ENCODE data around the gene FOXC1. TPM values are rescaled to one million over a fixed set of nuclear protein-coding genes. Genes with fewer than 3 reads are reported as not detected.

FOXC1 gene
- total and polyA plus RNA-seq, 2 donors (not counting 1 experiment from before 2014, with no cell fraction given), result 0.04 to 0.52 TPM

DNA sequence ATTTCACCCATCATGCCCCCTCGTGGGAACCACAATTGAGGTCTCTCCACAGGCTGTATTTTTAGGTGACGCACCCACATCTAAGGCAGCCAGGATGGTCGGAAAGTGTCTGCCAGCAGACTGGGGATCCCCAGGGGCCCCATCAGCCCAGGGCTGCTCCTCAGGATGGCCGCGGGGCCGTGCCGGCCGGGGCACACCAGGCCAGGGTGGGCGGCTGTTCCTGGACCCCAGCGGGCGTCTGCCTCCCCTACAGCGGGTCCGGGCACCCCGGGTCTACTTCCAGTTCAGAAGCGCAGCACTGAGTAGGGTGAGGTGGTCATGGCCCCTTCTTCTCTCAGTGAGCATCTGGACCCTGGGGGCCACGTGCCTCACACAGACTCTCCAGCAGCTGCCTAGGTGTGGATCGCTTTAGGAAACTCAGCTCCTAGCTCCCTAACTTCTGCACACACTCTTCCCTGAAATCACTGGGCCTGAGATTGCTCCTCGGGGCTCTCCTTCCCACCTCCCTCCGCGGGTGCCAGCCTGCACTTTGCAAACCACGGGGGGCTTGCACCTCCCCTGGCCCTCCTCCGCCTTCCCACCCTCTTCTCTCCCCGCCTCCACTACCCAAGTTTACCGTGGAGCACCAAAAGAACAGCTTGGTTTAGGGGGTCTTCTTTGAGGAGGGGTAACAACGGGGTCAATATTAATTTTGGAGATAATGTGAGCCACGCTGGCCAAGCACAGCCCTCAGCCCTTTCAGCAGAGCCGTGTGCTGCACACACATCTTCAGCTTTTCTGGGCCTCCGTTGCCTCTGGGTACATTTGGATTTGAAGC, 14.2 kb upstream of the FOXC1 start:
- Mint-ChIP-seq H3K4me3 (no peak overlapping the region), H3K4me1 (no peaks in the 10 kb centered on the region), H3K27ac (no peak overlapping the region), H3K9me3 (ENCODE audit: insufficient read depth) (no peaks in the 10 kb centered on the region), H3K27me3 (peaks cover 52% of the 10 kb centered on the region)
- ChIA-PET POLR2A (no interaction called here), CTCF (interaction anchor here (0.7 to 10.4 kb wide), 26 partner anchors 8 to 1155 kb away, joined by 3 to 143 read pairs (median 8); partner anchors contain the start of gene MYLK4)
- Histone ChIP-seq H4K20me1 (ENCODE audit: control insufficient read depth, insufficient read depth, low read length, poor library complexity, severe bottlenecking) (no peaks in the 10 kb centered on the region), H3K4me2 (replicated peaks; ENCODE audit: low read depth, low read length, poor library complexity, severe bottlenecking) (no peak overlapping the region), H3K9me3 (ENCODE audit: control extremely low read depth in 1 of 3, control insufficient read depth in 2 of 3, insufficient read depth in 1 of 3, low read length in 2 of 3) (no peaks in the 10 kb centered on the region), H3K27ac (ENCODE audit: low read length in 2 of 2) (no peak overlapping the region), H3K27me3 (replicated peaks in 1 of 4; ENCODE audit: control extremely low read depth in 1 of 4, control insufficient read depth in 3 of 4, insufficient read depth in 4 of 4, low read length in 3 of 4) (peaks cover 0 to 30% (median 14%) of the 10 kb centered on the region in 4 experiments), H3K36me3 (replicated peaks in 1 of 2; ENCODE audit: control extremely low read depth in 1 of 2, control insufficient read depth in 1 of 2, extremely low read depth in 1 of 2, insufficient read depth in 2 of 2, low read length in 1 of 2) (no peaks in the 10 kb centered on the region), H3K9ac (ENCODE audit: low read length) (no peak overlapping the region), H3K4me3 (ENCODE audit: control extremely low read depth in 1 of 5, extremely low read depth in 1 of 5, insufficient read depth in 1 of 5, low read depth in 2 of 5, low read length in 4 of 5) (no peak overlapping the region), H3K4me1 (ENCODE audit: control insufficient read depth in 2 of 2, insufficient read depth in 2 of 2, low read length in 2 of 2) (peaks cover 3 to 5% of the 10 kb centered on the region in 2 donors), H3K79me2 (ENCODE audit: control insufficient read depth, insufficient read depth, low read length) (no peaks in the 10 kb centered on the region), H2AFZ (ENCODE audit: insufficient read depth, low read depth, low read length, poor library complexity, severe bottlenecking) (no peak overlapping the region)
- intact Hi-C loops (cut with micrococcal nuclease), result loop anchor here (1.0 to 2.0 kb wide), 7 partner anchors 509 to 1155 kb away; partner anchors contain the start of gene MYLK4
- WGBS (ENCODE audit: insufficient coverage), result 79% methylated on average over 18 of the region's 28 CpGs
- ATAC-seq (ENCODE audit: low read depth), result no peak
- no peak for DNase-seq
- TF ChIP-seq, protein P1, sequence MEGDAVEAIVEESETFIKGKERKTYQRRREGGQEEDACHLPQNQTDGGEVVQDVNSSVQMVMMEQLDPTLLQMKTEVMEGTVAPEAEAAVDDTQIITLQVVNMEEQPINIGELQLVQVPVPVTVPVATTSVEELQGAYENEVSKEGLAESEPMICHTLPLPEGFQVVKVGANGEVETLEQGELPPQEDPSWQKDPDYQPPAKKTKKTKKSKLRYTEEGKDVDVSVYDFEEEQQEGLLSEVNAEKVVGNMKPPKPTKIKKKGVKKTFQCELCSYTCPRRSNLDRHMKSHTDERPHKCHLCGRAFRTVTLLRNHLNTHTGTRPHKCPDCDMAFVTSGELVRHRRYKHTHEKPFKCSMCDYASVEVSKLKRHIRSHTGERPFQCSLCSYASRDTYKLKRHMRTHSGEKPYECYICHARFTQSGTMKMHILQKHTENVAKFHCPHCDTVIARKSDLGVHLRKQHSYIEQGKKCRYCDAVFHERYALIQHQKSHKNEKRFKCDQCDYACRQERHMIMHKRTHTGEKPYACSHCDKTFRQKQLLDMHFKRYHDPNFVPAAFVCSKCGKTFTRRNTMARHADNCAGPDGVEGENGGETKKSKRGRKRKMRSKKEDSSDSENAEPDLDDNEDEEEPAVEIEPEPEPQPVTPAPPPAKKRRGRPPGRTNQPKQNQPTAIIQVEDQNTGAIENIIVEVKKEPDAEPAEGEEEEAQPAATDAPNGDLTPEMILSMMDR (IDR thresholded peaks at IDR 0.05), result no peak

DNA sequence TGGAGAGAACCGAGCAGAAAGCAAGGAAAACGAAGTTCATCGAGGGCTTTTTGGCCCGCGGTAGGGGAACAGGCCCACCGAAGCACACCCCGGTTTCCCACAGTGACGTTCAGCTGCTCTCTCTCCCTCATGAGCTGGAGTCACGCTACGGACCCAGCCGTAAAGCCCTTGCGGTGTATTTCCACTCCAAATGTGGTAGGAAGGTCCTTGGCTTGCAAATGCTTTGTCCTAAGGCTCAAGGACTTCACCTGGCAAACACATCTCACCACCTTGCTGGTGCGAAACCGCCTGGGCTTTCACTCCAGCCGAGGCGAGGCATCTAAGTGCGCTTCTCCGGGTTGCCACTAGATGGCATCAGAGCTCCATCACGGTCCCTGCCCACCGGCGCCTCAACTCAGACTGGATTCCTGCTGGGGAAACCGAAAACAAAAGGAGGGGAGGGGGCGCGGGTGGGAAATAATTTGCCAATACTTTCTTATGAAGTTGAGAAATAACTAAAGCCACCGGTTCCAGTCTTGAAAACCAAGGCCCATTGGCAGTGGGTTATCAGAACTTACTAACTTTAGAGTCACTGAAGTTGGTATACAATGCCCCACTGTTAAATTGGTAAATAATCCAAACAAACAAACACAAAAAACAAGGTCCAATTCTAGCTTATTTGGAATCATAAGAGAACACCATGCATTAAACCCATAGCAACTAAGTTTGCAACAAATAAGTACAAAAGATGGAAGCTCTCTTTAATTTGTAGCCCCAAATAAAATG, 13.4 kb upstream of the FOXC1 start:
- Histone ChIP-seq H4K20me1 (ENCODE audit: control insufficient read depth, insufficient read depth, low read length, poor library complexity, severe bottlenecking) (no peaks in the 10 kb centered on the region), H3K4me1 (ENCODE audit: control insufficient read depth in 2 of 2, insufficient read depth in 2 of 2, low read length in 2 of 2) (peaks cover 3 to 5% of the 10 kb centered on the region in 2 donors), H3K27ac (ENCODE audit: low read length in 2 of 2) (no peak overlapping the region), H3K36me3 (replicated peaks in 1 of 2; ENCODE audit: control extremely low read depth in 1 of 2, control insufficient read depth in 1 of 2, extremely low read depth in 1 of 2, insufficient read depth in 2 of 2, low read length in 1 of 2) (no peaks in the 10 kb centered on the region), H3K27me3 (replicated peaks in 1 of 4; ENCODE audit: control extremely low read depth in 1 of 4, control insufficient read depth in 3 of 4, insufficient read depth in 4 of 4, low read length in 3 of 4) (peaks cover 0 to 35% (median 17%) of the 10 kb centered on the region in 4 experiments), H3K9ac (ENCODE audit: low read length) (no peak overlapping the region), H3K79me2 (ENCODE audit: control insufficient read depth, insufficient read depth, low read length) (no peaks in the 10 kb centered on the region), H3K9me3 (ENCODE audit: control extremely low read depth in 1 of 3, control insufficient read depth in 2 of 3, insufficient read depth in 1 of 3, low read length in 2 of 3) (no peaks in the 10 kb centered on the region), H3K4me3 (ENCODE audit: control extremely low read depth in 1 of 5, extremely low read depth in 1 of 5, insufficient read depth in 1 of 5, low read depth in 2 of 5, low read length in 4 of 5) (no peak overlapping the region), H2AFZ (ENCODE audit: insufficient read depth, low read depth, low read length, poor library complexity, severe bottlenecking) (no peak overlapping the region), H3K4me2 (replicated peaks; ENCODE audit: low read depth, low read length, poor library complexity, severe bottlenecking) (peak overlapping the region; percentile 32)
- CTCF ChIA-PET, result interaction anchor here (0.7 to 10.4 kb wide), 32 partner anchors 9 to 1160 kb away, joined by 3 to 143 read pairs (median 5); partner anchors contain the start of gene MYLK4
- WGBS (ENCODE audit: insufficient coverage), result 25% methylated on average over 21 of the region's 25 CpGs
- ATAC-seq (ENCODE audit: low read depth) (peak; percentile 86), DNase-seq (peak; percentile 77)
- no peak for TF ChIP-seq EZH2 (IDR thresholded peaks at IDR 0.05; ENCODE audit: borderline replicate concordance, insufficient read depth, low read depth, low read length, poor library complexity, severe bottlenecking)
- TF ChIP-seq, protein P1 (IDR thresholded peaks at IDR 0.05), result peak; percentile 97
- no peaks in the 10 kb centered on the region for H3K4me1 Mint-ChIP-seq
- H3K27ac Mint-ChIP-seq, result no peak overlapping the region
- intact Hi-C loops (cut with micrococcal nuclease), result loop anchor here (1.0 to 2.0 kb wide), 7 partner anchors 509 to 1154 kb away; partner anchors contain the start of gene MYLK4
- no peak overlapping the region for H3K4me3 Mint-ChIP-seq
- peaks cover 60% of the 10 kb centered on the region for H3K27me3 Mint-ChIP-seq
- H3K9me3 Mint-ChIP-seq (ENCODE audit: insufficient read depth), result no peaks in the 10 kb centered on the region
- POLR2A ChIA-PET, result no interaction called here

All from B cell (primary cell).